Neural cell (in vitro differentiated cells): ENCODE results near the gene PREX1. TPM values are rescaled to one million over a fixed set of nuclear protein-coding genes. Genes with fewer than 3 reads are reported as not detected.

Source experiments
- H2AFZ ChIP-seq: fragments of 200-600, 300-800 bp; sonication (generic), shearing (Covaris generic); 2 replicates; pipeline ENCODE4 v1.6.0; 2014; ENCODE audit warnings: low read depth, mild to moderate bottlenecking, antibody characterized with exemption, low read length, moderate library complexity
- H3F3A ChIP-seq: fragments of 200-600 bp; shearing (Covaris generic); 2 replicates; pipeline ENCODE4 v1.6.1; 2016; ENCODE audit warnings: mild to moderate bottlenecking, moderate library complexity, mixed read lengths, antibody characterized with exemption, low read length; ENCODE audit not compliant: insufficient read depth, poor library complexity, severe bottlenecking
- H3K27ac ChIP-seq: fragments of 200-600, 300-800 bp; sonication (generic), shearing (Covaris generic); 2 replicates; pipeline ENCODE4 v1.5.1; 2014; ENCODE audit warnings: mild to moderate bottlenecking, low read length, moderate library complexity
- H3K27me3 ChIP-seq: fragments of 300-800, 200-600 bp; sonication (generic), shearing (Covaris generic); 2 replicates; pipeline ENCODE4 v1.6.0; 2014; ENCODE audit warnings: mild to moderate bottlenecking, low read depth, low read length, moderate library complexity; ENCODE audit not compliant: insufficient read depth
- H3K36me3 ChIP-seq: fragments of 300-800, 200-600 bp; sonication (generic), shearing (Covaris generic); 2 replicates; pipeline ENCODE4 v1.5.1; 2014; ENCODE audit warnings: mild to moderate bottlenecking, antibody characterized with exemption, low read length, moderate library complexity; ENCODE audit not compliant: insufficient read depth
- H3K4me2 ChIP-seq: fragments of 300-800, 200-600 bp; sonication (generic), shearing (Covaris generic); 2 replicates; pipeline ENCODE4 v1.6.0; 2014; ENCODE audit warnings: mild to moderate bottlenecking, low read length
- H3K4me3 ChIP-seq: fragments of 300-800, 200-600 bp; sonication (generic), shearing (Covaris generic); 2 replicates; pipeline ENCODE4 v1.5.1; 2014; ENCODE audit warnings: mild to moderate bottlenecking, low read length, moderate library complexity
- H3K79me2 ChIP-seq: fragments of 200-600 bp; shearing (Covaris generic); replicated peaks from 2 replicates; pipeline ENCODE4 v1.6.0; 2014; ENCODE audit warnings: mild to moderate bottlenecking, low read length, moderate library complexity; ENCODE audit not compliant: insufficient read depth
- H3K9ac ChIP-seq: fragments of 300-800, 200-600 bp; sonication (generic), shearing (Covaris generic); 2 replicates; pipeline ENCODE4 v1.6.1; 2016; ENCODE audit warnings: mild to moderate bottlenecking, low read length, mixed read lengths
- H3K9me2 ChIP-seq: fragments of 200-600 bp; shearing (Covaris generic); 2 replicates; pipeline ENCODE4 v1.6.1; 2016; ENCODE audit warnings: mild to moderate bottlenecking, low read length, mixed read lengths; ENCODE audit not compliant: insufficient read depth
- H3K9me3 ChIP-seq: fragments of 200-600, 300-800 bp; sonication (generic), shearing (Covaris generic); 2 replicates; pipeline ENCODE4 v1.6.1; 2016; ENCODE audit warnings: mild to moderate bottlenecking, mixed run types, low read length, moderate library complexity, mixed read lengths
- H4K20me1 ChIP-seq: fragments of 200-600 bp; shearing (Covaris generic); 2 replicates; pipeline ENCODE4 v1.6.1; 2016; ENCODE audit warnings: mild to moderate bottlenecking, mixed run types; ENCODE audit not compliant: insufficient read depth
- CTCF ChIP-seq: fragments of 450-650 bp; IDR thresholded peaks from 2 replicates; pipeline ENCODE4 v1.5.1; 2014; ENCODE audit warnings: antibody characterized with exemption, mild to moderate bottlenecking, moderate library complexity; ENCODE audit not compliant: poor library complexity, severe bottlenecking
- EP300 ChIP-seq: fragments of 450-650 bp; conservative IDR thresholded peaks from 2 replicates; pipeline ENCODE4 v1.6.1; 2014; ENCODE audit warnings: antibody characterized with exemption, mild to moderate bottlenecking, moderate library complexity; ENCODE audit not compliant: poor library complexity, severe bottlenecking
- EZH2 ChIP-seq: fragments of 200-600, 300-800 bp; shearing (Covaris generic), sonication (generic); IDR thresholded peaks from 2 replicates; pipeline ENCODE4 v1.6.1; 2014; ENCODE audit warnings: antibody characterized with exemption, low read length, borderline replicate concordance, mild to moderate bottlenecking; ENCODE audit not compliant: insufficient read depth, poor library complexity, severe bottlenecking
- MXI1 ChIP-seq: fragments of 450-650 bp; conservative IDR thresholded peaks from 2 replicates; pipeline ENCODE4 v1.6.1; 2014; ENCODE audit warnings: antibody characterized with exemption, mild to moderate bottlenecking; ENCODE audit not compliant: poor library complexity, severe bottlenecking
- POLR2AphosphoS5 ChIP-seq: IDR thresholded peaks from 2 replicates; pipeline ENCODE4 v1.6.1; 2012
- RAD21 ChIP-seq: fragments of 450-650 bp; conservative IDR thresholded peaks from 2 replicates; pipeline ENCODE4 v1.6.1; 2014; ENCODE audit warnings: antibody characterized with exemption, mild to moderate bottlenecking, moderate library complexity
- REST ChIP-seq: IDR thresholded peaks from 2 replicates; pipeline ENCODE4 v1.6.1; 2012; ENCODE audit warnings: borderline replicate concordance
- SMC3 ChIP-seq: fragments of 450-650 bp; conservative IDR thresholded peaks from 2 replicates; pipeline ENCODE4 v1.6.1; 2014; ENCODE audit warnings: antibody characterized with exemption, mild to moderate bottlenecking, moderate library complexity; ENCODE audit not compliant: poor library complexity
- TAF1 ChIP-seq: IDR thresholded peaks from 2 replicates; pipeline ENCODE4 v1.6.1; 2012; ENCODE audit warnings: low read depth
- polyA plus RNA-seq: library from polyadenylated mRNA; depleted of rRNA; stranded (reverse); fragments of >200 nt; gene quantifications from 2 replicates; pipeline ENCODE4 v1.2.3, GENCODE V29; 2014

PREX1 gene
- polyA plus RNA-seq, 1 donor from 2014 or later, result 0.06 TPM

DNA sequence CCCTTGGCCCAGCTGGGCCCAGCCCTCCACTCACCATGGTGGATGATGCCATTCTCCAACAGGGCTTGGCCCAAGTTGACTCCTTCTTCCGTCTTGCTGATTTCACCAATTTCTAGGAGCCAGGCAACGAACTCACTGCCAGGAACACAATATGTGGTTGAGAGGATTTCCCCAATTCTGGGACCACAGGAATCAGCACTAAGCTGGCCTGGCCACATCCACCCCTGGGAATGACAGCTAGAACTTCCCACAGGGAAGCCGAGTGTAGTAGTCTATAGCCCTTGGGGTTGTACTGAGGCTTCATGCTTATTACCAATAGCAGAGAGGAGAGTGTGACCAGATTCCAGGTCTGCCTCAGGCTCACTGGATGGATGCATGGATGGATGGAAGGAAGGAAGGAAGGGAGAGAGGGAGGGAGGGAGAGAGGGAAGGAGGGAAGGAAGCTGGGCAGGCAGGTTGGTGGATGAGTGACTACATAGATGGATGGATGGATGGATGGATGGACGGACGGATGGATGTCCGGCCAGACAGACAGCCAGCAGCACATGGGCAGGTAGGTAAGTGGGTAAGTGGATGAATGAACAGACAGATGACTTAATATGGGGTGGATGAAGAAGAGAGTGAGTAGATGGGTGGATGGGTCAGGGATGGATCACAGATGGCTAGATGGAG, 146.5 kb downstream of the PREX1 start:
- no peaks in the 10 kb centered on the region for H4K20me1 ChIP-seq
- H3K9me2 ChIP-seq, result no peaks in the 10 kb centered on the region
- H3K79me2 ChIP-seq, result no peaks in the 10 kb centered on the region
- H3K4me3 ChIP-seq, result no peak overlapping the region
- H3K27me3 ChIP-seq, result no peaks in the 10 kb centered on the region
- no peak overlapping the region for H2AFZ ChIP-seq
- no peak overlapping the region for H3K9ac ChIP-seq
- H3K27ac ChIP-seq, result no peak overlapping the region
- H3K9me3 ChIP-seq, result no peaks in the 10 kb centered on the region
- H3F3A ChIP-seq, result no peaks in the 10 kb centered on the region
- no peak for TF ChIP-seq MXI1
- no peak for TF ChIP-seq RAD21
- TF ChIP-seq TAF1, result no peak
- TF ChIP-seq SMC3, result no peak
- no peak for TF ChIP-seq EP300
- no peak for TF ChIP-seq POLR2AphosphoS5
- TF ChIP-seq CTCF, result no peak
- no peaks in the 10 kb centered on the region for H3K36me3 ChIP-seq
- H3K4me2 ChIP-seq, result no peak overlapping the region

DNA sequence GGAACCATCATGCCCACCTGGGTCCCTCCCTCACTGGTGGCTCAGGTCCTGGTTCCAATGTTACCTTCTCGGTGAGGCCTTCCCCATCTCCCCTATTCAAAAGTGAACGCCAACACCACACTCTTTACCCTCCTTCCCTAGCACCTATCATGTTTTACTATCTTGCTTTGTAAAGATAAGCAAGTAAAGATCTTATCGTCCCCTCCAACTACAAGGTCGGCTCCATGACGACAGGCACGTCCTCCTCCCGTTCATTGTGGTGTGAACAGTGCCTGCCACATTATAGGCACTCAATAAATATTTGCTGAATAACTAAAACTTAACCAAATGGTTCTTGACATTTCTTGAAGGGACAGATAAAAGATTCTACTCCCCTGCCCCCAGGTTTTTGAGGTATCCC, 147.1 kb downstream of the PREX1 start:
- H3K4me2 ChIP-seq, result no peak overlapping the region

More for the DNA sequence above, 147.1 kb downstream of the PREX1 start:
- H3K27ac ChIP-seq, result no peak overlapping the region
- no peak overlapping the region for H3K9ac ChIP-seq
- H4K20me1 ChIP-seq, result no peaks in the 10 kb centered on the region
- no peaks in the 10 kb centered on the region for H3F3A ChIP-seq
- no peaks in the 10 kb centered on the region for H3K27me3 ChIP-seq
- H2AFZ ChIP-seq, result no peak overlapping the region
- H3K9me2 ChIP-seq, result no peaks in the 10 kb centered on the region
- H3K9me3 ChIP-seq, result no peaks in the 10 kb centered on the region
- TF ChIP-seq EZH2, result no peak
- TF ChIP-seq MXI1, result no peak
- TF ChIP-seq SMC3, result no peak
- TF ChIP-seq TAF1, result no peak
- TF ChIP-seq RAD21, result no peak
- TF ChIP-seq CTCF, result no peak
- TF ChIP-seq REST, result no peak
- no peak for TF ChIP-seq POLR2AphosphoS5
- no peak for TF ChIP-seq EP300
- H3K36me3 ChIP-seq, result no peaks in the 10 kb centered on the region
- no peaks in the 10 kb centered on the region for H3K79me2 ChIP-seq
- no peak overlapping the region for H3K4me3 ChIP-seq
